Subcutaneous adipose tissue (tissue), 4 donors: Measurements from ENCODE around the gene BARX2. TPM values are rescaled to one million over a fixed set of nuclear protein-coding genes. Genes with fewer than 3 reads are reported as not detected.

ENCODE experiments used
- CTCF ChIP-seq: fragments of 450-650 bp; IDR thresholded peaks from one replicate; pipeline ENCODE4 v1.5.1; 2016; ENCODE audit warnings: low read depth, mild to moderate bottlenecking, control low read depth, antibody characterized with exemption, moderate library complexity
- total RNA-seq, 4 donors: library from RNA; depleted of rRNA; stranded (reverse); fragments of >200 nt; gene quantifications; one replicate each; pipeline ENCODE4 v1.1.0, GENCODE V29; 2016

BARX2 gene
- total RNA-seq, 4 donors from 2014 or later, result not detected

- TF ChIP-seq CTCF, result no peak
Observed at GRCh38 chr11:129348813-129349212, 26.8 kb upstream of the BARX2 start.

- TF ChIP-seq CTCF, result no peak
Observed at GRCh38 chr11:129352676-129353075, 23.0 kb upstream of the BARX2 start.

GRCh38 chr11:129354691-129355090, 21.0 kb upstream of the BARX2 start:
- TF ChIP-seq CTCF, result no peak

GRCh38 chr11:129359748-129360147, 15.9 kb upstream of the BARX2 start:
- TF ChIP-seq CTCF, result no peak

GRCh38 chr11:129364143-129364654, 11.4 kb upstream of the BARX2 start:
- TF ChIP-seq CTCF, result no peak

- no peak for TF ChIP-seq CTCF
Observed at GRCh38 chr11:129365816-129366215, 9.8 kb upstream of the BARX2 start.

- TF ChIP-seq CTCF, result no peak
Observed at GRCh38 chr11:129366737-129367597, 8.7 kb upstream of the BARX2 start.
